ENCODE results near the gene DNAJB7.
A peak's percentile ranks its signal among the peaks of the same experiment; 100 is the strongest.

Gene DNAJB7

DNA sequence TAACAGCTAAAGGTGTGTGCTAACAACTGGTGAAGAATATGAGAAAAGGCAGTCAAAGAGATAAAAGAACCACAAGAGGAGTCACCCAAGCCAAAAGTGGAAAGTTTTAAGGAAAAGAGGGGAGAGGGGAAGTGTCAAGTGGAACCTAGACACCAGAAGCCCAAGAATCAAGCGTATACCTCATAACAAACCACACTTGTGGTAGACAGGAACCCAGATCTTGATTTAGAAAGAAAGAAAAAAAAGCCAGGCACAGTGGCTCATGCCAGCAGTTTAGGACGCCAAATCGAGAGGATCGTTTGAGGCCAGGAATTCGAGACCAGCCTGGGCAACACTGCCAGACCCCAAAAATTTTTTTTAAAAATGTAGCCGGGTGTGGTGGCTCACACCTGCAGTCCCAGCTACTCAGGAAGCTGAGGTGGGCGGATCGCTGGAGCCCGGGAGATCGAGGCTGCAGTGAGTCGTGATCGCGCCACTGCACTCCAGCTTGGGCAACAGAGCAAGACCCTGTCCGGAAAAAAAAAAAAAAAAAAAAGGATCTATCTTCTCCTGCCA is 43.6 kb downstream of the DNAJB7 start:
- no peaks in the 10 kb centered on the region for H3K9me3 ChIP-seq (ENCODE audit: control insufficient read depth in 2 of 2, low read length in 2 of 2)
- H3K27me3 ChIP-seq (ENCODE audit: control insufficient read depth in 1 of 2, insufficient read depth in 2 of 2, low read length in 2 of 2), result no peaks in the 10 kb centered on the region
- H3K27ac ChIP-seq (ENCODE audit: low read length), result no peak overlapping the region
- peaks cover 5% of the 10 kb centered on the region for H3K4me1 ChIP-seq (ENCODE audit: control insufficient read depth, insufficient read depth, low read length)
- peak overlapping the region; percentile 98 to 99 for H3K4me3 ChIP-seq (ENCODE audit: low read length in 2 of 2)
- peak overlapping the region; percentile 2 to 97 for H3K9ac ChIP-seq (ENCODE audit: low read length in 2 of 2)
- peaks cover 2 to 3% of the 10 kb centered on the region in 2 donors for H3K36me3 ChIP-seq (ENCODE audit: control insufficient read depth in 2 of 2, insufficient read depth in 2 of 2, low read length in 2 of 2)

DNA sequence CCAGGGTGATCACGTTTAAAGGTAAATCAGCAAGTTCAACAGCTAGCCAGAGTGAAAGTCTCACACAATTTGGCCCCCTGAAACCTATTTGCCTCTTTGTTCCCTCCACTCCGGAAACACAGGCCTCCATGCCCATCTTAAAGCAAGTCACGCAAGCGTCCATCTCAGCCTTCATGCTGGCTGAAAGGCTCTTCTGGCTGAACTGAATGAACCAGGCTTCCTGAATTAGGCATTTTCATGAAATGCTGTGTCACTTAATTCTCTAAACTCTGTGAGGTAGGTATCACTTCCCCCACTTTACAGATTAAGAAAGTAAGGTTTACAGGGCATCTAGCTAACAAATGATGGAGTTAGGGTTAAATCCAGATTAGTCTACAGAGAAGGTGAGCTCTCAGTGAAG is 44.2 kb downstream of the DNAJB7 start:
- Histone ChIP-seq H3K4me3 (ENCODE audit: low read length in 2 of 2) (peak overlapping the region in 1 of 2 donors; percentile 99), H3K4me1 (ENCODE audit: control insufficient read depth, insufficient read depth, low read length) (peaks cover 5% of the 10 kb centered on the region), H3K9ac (ENCODE audit: low read length in 2 of 2) (no peak overlapping the region), H3K27me3 (ENCODE audit: control insufficient read depth in 1 of 2, insufficient read depth in 2 of 2, low read length in 2 of 2) (no peaks in the 10 kb centered on the region), H3K9me3 (ENCODE audit: control insufficient read depth in 2 of 2, low read length in 2 of 2) (no peaks in the 10 kb centered on the region), H3K36me3 (ENCODE audit: control insufficient read depth in 2 of 2, insufficient read depth in 2 of 2, low read length in 2 of 2) (peaks cover 0 to 2% of the 10 kb centered on the region in 2 donors), H3K27ac (ENCODE audit: low read length) (no peak overlapping the region)

DNA sequence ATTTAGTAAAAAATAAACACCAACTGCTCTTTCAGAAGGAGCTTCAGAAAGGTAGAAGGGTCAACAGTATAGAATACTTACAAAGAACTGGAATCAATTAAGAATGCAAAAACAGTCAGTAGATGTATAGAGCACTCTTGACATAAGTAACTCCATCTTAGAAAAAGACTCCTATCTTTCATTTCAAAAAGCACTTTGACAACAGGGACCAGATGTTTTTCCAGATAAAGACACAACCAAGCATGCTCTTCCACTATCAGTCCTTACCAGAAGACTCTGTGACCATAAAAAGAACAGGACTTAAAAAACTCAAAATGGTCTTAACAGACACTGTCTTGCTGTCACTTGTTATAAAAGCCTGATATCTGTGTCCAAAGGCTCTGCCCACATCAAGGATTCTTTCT is 48.0 kb downstream of the DNAJB7 start:
- H3K27ac ChIP-seq (ENCODE audit: low read length), result no peak overlapping the region
- H3K9me3 ChIP-seq (ENCODE audit: control insufficient read depth in 2 of 2, low read length in 2 of 2), result no peaks in the 10 kb centered on the region
- no peaks in the 10 kb centered on the region for H3K27me3 ChIP-seq (ENCODE audit: control insufficient read depth in 1 of 2, insufficient read depth in 2 of 2, low read length in 2 of 2)
- H3K36me3 ChIP-seq (ENCODE audit: control insufficient read depth in 2 of 2, insufficient read depth in 2 of 2, low read length in 2 of 2), result no peaks in the 10 kb centered on the region
- peaks cover 3% of the 10 kb centered on the region for H3K4me1 ChIP-seq (ENCODE audit: control insufficient read depth, insufficient read depth, low read length)
- no peak overlapping the region for H3K9ac ChIP-seq (ENCODE audit: low read length in 2 of 2)
- no peak overlapping the region for H3K4me3 ChIP-seq (ENCODE audit: low read length in 2 of 2)
